Measurements from ENCODE around the gene TCF25. TPM values are rescaled to one million over a fixed set of nuclear protein-coding genes. Genes with fewer than 3 reads are reported as not detected.

The TCF25 gene
- total and polyA plus RNA-seq, 11 donors = 52.5 to 115 (median 96.4) TPM

- WGBS, 4 donors = 93 to 98% (median 95%) methylated on average over 10 of the region's 10 CpGs
- no peak for ATAC-seq
- Histone ChIP-seq H3K4me1 (peaks cover 0 to 24% (median 0%) of the 10 kb centered on the region in 12 donors), H3K27ac (no peak overlapping the region), H3K9me3 (no peaks in the 10 kb centered on the region), H3K27me3 (no peaks in the 10 kb centered on the region), H3K4me3 (no peak overlapping the region), H3K36me3 (peaks cover 0 to 69% (median 48%) of the 10 kb centered on the region in 9 donors)
- TF ChIP-seq POLR2A (IDR thresholded peaks at IDR 0.05) = no peak
- TF ChIP-seq, protein P1, sequence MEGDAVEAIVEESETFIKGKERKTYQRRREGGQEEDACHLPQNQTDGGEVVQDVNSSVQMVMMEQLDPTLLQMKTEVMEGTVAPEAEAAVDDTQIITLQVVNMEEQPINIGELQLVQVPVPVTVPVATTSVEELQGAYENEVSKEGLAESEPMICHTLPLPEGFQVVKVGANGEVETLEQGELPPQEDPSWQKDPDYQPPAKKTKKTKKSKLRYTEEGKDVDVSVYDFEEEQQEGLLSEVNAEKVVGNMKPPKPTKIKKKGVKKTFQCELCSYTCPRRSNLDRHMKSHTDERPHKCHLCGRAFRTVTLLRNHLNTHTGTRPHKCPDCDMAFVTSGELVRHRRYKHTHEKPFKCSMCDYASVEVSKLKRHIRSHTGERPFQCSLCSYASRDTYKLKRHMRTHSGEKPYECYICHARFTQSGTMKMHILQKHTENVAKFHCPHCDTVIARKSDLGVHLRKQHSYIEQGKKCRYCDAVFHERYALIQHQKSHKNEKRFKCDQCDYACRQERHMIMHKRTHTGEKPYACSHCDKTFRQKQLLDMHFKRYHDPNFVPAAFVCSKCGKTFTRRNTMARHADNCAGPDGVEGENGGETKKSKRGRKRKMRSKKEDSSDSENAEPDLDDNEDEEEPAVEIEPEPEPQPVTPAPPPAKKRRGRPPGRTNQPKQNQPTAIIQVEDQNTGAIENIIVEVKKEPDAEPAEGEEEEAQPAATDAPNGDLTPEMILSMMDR (IDR thresholded peaks at IDR 0.05) = no peak
- DNase-seq = no peak
- intact Hi-C loops (cut with DNase I) = no loop called here
Measured at GRCh38 chr16:89958596-89958995, 85.2 kb downstream of the TCF25 start.

GRCh38 chr16:89960966-89961365, 87.6 kb downstream of the TCF25 start:
- Histone ChIP-seq H3K27ac (no peak overlapping the region), H3K4me1 (peaks cover 0 to 21% (median 0%) of the 10 kb centered on the region in 12 donors), H3K4me3 (no peak overlapping the region), H3K27me3 (no peaks in the 10 kb centered on the region), H3K36me3 (peaks cover 0 to 81% (median 52%) of the 10 kb centered on the region in 9 donors), H3K9me3 (no peaks in the 10 kb centered on the region)
- ATAC-seq (no peak), DNase-seq (no peak)
- TF ChIP-seq, protein P1 (IDR thresholded peaks at IDR 0.05) = no peak
- intact Hi-C loops (cut with DNase I) = no loop called here
- WGBS, 4 donors = 94 to 97% (median 96%) methylated on average over 11 to 13 of the region's 13 CpGs

Other genes starting within 250 kb of the TCF25 start
- 10 to 100 TPM; 35.1 to 85.1 (median 44.6) TPM for gene CHMP1A, start 215.9 kb upstream of the TCF25 start, total RNA-seq
- 10 to 100 TPM; 29.3 to 86.3 TPM for gene CHMP1A, start 215.9 kb upstream of the TCF25 start, polyA plus RNA-seq
- gene SPATA33, start 215.8 kb upstream of the TCF25 start, total RNA-seq = 1 to 10 TPM in 8 of 9 donors, under 1 TPM in 1; 0.94 to 5.1 (median 3.0) TPM
- 1 to 10 TPM; 1.8 to 3.9 TPM for gene SPATA33, start 215.8 kb upstream of the TCF25 start, polyA plus RNA-seq
- 10 to 100 TPM; 16.1 to 31.4 (median 20.0) TPM for gene CDK10, start 186.9 kb upstream of the TCF25 start, total RNA-seq
- gene CDK10, start 186.9 kb upstream of the TCF25 start, polyA plus RNA-seq = 10 to 100 TPM; 22.9 to 30.7 TPM
- 10 to 100 TPM in 1 of 9 donors, 1 to 10 TPM in 8; 2.0 to 14.1 (median 4.0) TPM for gene SPATA2L, start 171.9 kb upstream of the TCF25 start, total RNA-seq
- 10 to 100 TPM in 1 of 2 donors, 1 to 10 TPM in 1; 1.9 to 15.0 TPM for gene SPATA2L, start 171.9 kb upstream of the TCF25 start, polyA plus RNA-seq
- 10 to 100 TPM in 6 of 9 donors, 1 to 10 TPM in 3; 7.6 to 17.0 (median 11.0) TPM for gene VPS9D1, start 152.7 kb upstream of the TCF25 start, total RNA-seq
- gene VPS9D1, start 152.7 kb upstream of the TCF25 start, polyA plus RNA-seq = 10 to 100 TPM in 1 of 2 donors, 1 to 10 TPM in 1; 7.3 to 20.2 TPM
- 10 to 100 TPM in 8 of 9 donors, 1 to 10 TPM in 1; 9.4 to 19.9 (median 12.7) TPM for gene ZNF276, start 152.1 kb upstream of the TCF25 start, total RNA-seq
- gene ZNF276, start 152.1 kb upstream of the TCF25 start, polyA plus RNA-seq = 10 to 100 TPM; 12.2 to 14.0 TPM
- 10 to 100 TPM in 1 of 9 donors, 1 to 10 TPM in 4, under 1 TPM in 4; 0.50 to 10.1 (median 1.0) TPM for gene FANCA, start 56.9 kb upstream of the TCF25 start, total RNA-seq
- 1 to 10 TPM; 1.1 to 4.0 TPM for gene FANCA, start 56.9 kb upstream of the TCF25 start, polyA plus RNA-seq
- 1 to 10 TPM in 6 of 9 donors, under 1 TPM in 3; 0.31 to 2.3 (median 1.3) TPM for gene SPIRE2, start 45.1 kb upstream of the TCF25 start, total RNA-seq
- under 1 TPM; 0.53 to 0.55 TPM for gene SPIRE2, start 45.1 kb upstream of the TCF25 start, polyA plus RNA-seq
- 1 to 10 TPM in 6 of 9 donors, under 1 TPM in 3; 0.42 to 2.1 (median 1.3) TPM for gene MC1R, start 45.3 kb downstream of the TCF25 start, total RNA-seq
- gene MC1R, start 45.3 kb downstream of the TCF25 start, polyA plus RNA-seq = 1 to 10 TPM; 1.4 to 1.6 TPM
- gene TUBB3, start 49.8 kb downstream of the TCF25 start, total RNA-seq = 10 to 100 TPM in 2 of 9 donors, 1 to 10 TPM in 7; 1.2 to 18.1 (median 4.1) TPM
- 1 to 10 TPM in 1 of 2 donors, under 1 TPM in 1; 0.19 to 9.1 TPM for gene TUBB3, start 49.8 kb downstream of the TCF25 start, polyA plus RNA-seq
- 10 to 100 TPM; 29.0 to 89.3 (median 36.1) TPM for gene DEF8, start 75.2 kb downstream of the TCF25 start, total RNA-seq
- 10 to 100 TPM; 57.1 to 68.8 TPM for gene DEF8, start 75.2 kb downstream of the TCF25 start, polyA plus RNA-seq
- 10 to 100 TPM in 1 of 9 donors, 1 to 10 TPM in 8; 2.3 to 16.0 (median 5.5) TPM for gene DBNDD1, start 145.9 kb downstream of the TCF25 start, total RNA-seq
- 1 to 10 TPM; 1.4 to 3.8 TPM for gene DBNDD1, start 145.9 kb downstream of the TCF25 start, polyA plus RNA-seq
- gene PRDM7, start 203.7 kb downstream of the TCF25 start, total RNA-seq = not detected
- gene PRDM7, start 203.7 kb downstream of the TCF25 start, polyA plus RNA-seq = not detected